KBM-7 (cell line): ENCODE results near the gene INTS3.
"Not testable (repeated sequence)": the region's sequence is repeated elsewhere in the genome, so short reads cannot be mapped to it uniquely, and the experiment has no call there.

Experiments
- DNase-seq: peaks from one replicate; pipeline ENCODE4 v3.0.0-alpha.2; 2015
- in situ Hi-C: fragments of 300-500 bp; cut with MboI; formaldehyde crosslinking; loops from 2 replicates; pipeline ENCODE4 v1.14.3; 2020; ENCODE audit warnings: low sequenced_read_pairs, low pct_unique_long_range_greater_than_20kb, mixed read lengths

INTS3 gene

GRCh38 chr1:153774780-153775457 is 47.1 kb downstream of the INTS3 start, which contains the start of gene SLC27A3:
Gene SLC27A3 (plus strand): TSS chr1:153775407. CDS start chr1:153775498, 91 bp downstream.
- no peak for DNase-seq
- in situ Hi-C loops, result loop anchor here (10.0 kb wide), 1 partner anchor 270 kb away; no protein-coding TSS in a partner anchor

DNA sequence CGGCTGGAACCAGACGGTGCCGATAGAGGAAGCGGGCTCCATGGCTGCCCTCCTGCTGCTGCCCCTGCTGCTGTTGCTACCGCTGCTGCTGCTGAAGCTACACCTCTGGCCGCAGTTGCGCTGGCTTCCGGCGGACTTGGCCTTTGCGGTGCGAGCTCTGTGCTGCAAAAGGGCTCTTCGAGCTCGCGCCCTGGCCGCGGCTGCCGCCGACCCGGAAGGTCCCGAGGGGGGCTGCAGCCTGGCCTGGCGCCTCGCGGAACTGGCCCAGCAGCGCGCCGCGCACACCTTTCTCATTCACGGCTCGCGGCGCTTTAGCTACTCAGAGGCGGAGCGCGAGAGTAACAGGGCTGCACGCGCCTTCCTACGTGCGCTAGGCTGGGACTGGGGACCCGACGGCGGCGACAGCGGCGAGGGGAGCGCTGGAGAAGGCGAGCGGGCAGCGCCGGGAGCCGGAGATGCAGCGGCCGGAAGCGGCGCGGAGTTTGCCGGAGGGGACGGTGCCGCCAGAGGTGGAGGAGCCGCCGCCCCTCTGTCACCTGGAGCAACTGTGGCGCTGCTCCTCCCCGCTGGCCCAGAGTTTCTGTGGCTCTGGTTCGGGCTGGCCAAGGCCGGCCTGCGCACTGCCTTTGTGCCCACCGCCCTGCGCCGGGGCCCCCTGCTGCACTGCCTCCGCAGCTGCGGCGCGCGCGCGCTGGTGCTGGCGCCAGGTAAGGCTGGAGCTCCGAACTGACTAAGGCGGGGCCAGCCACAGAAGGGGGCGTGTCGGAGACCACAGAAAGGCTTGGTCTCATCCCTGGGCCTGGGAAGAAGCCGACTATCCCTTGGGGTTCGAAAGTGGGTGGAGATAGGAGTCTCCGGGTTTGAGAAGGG is 47.8 kb downstream of the INTS3 start:
- in situ Hi-C loops, result loop anchor here (10.0 kb wide), 1 partner anchor 271 kb away; no protein-coding TSS in a partner anchor
- peak; percentile 65 for DNase-seq

DNA sequence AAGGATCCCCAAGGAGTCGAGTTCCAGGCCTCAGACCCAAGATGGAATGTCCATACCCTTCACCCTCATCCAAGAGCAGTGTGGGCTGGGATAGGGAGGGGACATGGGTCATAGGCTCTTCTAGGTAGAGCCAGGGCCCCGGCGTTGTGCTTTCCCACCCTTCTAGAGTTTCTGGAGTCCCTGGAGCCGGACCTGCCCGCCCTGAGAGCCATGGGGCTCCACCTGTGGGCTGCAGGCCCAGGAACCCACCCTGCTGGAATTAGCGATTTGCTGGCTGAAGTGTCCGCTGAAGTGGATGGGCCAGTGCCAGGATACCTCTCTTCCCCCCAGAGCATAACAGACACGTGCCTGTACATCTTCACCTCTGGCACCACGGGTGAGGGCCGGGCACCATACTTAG is 48.5 kb downstream of the INTS3 start:
- DNase-seq, result no peak
- in situ Hi-C loops, result loop anchor here (10.0 kb wide), 1 partner anchor 272 kb away; no protein-coding TSS in a partner anchor

DNA sequence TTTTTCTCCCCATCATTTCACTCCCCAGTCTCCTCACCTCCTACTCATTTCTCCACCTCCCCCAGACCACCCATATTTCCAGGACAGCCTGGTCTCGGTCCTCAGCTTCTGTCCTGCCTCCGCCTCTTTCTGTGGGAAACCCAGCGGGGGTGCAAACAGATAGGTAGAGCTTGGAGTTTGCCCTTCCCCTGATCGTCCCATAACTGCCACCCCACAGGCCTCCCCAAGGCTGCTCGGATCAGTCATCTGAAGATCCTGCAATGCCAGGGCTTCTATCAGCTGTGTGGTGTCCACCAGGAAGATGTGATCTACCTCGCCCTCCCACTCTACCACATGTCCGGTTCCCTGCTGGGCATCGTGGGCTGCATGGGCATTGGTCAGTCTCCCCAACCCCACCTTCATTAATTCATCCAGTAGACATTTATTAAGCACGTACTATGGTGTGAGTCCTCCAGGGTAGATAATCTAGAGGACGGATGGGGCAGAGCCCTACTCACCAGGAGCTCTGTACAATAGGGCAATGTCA is 49.1 kb downstream of the INTS3 start:
- in situ Hi-C loops, result loop anchor here (10.0 kb wide), 1 partner anchor 272 kb away; no protein-coding TSS in a partner anchor
- no peak for DNase-seq

GRCh38 chr1:153777648-153778047 is 49.8 kb downstream of the INTS3 start:
- in situ Hi-C loops, result loop anchor here (10.0 kb wide), 1 partner anchor 273 kb away; no protein-coding TSS in a partner anchor
- DNase-seq, result no peak

DNA sequence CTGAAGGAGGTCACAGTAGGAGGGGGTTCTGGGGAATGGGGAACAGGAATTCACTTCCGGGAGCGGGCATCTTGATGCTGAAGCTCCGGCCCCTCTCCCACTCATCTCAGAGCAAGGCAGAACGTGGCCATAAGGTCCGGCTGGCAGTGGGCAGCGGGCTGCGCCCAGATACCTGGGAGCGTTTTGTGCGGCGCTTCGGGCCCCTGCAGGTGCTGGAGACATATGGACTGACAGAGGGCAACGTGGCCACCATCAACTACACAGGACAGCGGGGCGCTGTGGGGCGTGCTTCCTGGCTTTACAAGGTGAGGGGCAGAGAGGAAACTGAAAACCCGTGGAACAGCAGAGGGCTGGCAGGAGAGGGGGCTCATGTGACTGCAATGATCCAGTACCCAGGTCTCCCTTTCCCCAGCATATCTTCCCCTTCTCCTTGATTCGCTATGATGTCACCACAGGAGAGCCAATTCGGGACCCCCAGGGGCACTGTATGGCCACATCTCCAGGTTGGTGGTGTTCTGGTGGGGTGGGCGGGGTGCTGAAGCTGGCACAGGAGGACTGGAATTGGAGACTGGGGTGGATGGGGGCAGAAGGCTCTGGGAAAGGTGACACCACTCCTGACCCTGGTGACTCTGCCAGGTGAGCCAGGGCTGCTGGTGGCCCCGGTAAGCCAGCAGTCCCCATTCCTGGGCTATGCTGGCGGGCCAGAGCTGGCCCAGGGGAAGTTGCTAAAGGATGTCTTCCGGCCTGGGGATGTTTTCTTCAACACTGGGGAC is 50.4 kb downstream of the INTS3 start:
- no peak for DNase-seq
- in situ Hi-C loops, result loop anchor here (10.0 kb wide), 1 partner anchor 273 kb away; no protein-coding TSS in a partner anchor

DNA sequence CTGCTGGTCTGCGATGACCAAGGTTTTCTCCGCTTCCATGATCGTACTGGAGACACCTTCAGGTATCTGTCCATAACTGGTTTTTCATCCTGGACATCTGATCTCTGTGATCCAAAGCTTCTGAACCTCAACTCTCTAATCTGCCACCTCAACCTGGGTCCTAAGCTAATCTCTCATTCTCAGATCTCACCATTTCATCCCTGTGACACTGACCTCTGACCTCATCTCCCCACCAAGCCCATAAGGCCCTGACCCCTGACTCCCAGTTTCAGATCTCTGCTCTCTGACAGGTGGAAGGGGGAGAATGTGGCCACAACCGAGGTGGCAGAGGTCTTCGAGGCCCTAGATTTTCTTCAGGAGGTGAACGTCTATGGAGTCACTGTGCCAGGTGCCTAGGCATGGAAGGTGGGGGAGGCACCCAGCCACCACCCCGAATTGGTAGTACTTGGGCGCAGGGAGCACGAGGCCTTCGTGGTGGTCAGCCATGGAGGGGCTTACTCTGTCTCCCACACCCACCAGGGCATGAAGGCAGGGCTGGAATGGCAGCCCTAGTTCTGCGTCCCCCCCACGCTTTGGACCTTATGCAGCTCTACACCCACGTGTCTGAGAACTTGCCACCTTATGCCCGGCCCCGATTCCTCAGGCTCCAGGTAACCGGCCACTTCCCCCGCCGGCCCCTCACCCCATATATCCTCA is 51.1 kb downstream of the INTS3 start:
- in situ Hi-C loops, result loop anchor here (10.0 kb wide), 1 partner anchor 274 kb away; no protein-coding TSS in a partner anchor
- DNase-seq, result no peak

DNA sequence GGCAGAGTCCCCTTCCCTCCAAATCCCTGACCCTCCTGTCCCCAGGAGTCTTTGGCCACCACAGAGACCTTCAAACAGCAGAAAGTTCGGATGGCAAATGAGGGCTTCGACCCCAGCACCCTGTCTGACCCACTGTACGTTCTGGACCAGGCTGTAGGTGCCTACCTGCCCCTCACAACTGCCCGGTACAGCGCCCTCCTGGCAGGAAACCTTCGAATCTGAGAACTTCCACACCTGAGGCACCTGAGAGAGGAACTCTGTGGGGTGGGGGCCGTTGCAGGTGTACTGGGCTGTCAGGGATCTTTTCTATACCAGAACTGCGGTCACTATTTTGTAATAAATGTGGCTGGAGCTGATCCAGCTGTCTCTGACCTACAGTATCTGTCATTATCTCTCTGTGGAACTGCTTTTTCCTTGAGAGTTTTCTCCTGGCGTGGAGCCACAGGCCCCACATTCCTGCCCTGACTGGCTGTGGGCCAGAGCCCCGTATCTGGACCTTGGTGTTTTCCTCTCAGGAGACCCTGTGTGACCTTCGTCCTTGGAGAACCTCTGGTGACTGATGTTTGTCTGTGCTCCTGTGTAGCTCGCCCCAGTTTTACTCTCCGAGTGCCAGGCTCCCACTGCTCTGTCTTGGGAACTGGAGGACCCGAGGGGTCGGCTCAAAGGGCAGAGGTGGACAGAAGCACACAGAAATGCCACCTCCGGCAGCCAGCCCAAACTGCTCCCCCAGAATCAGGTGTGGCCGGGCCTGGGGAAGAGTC is 52.1 kb downstream of the INTS3 start:
- DNase-seq, result no peak
- in situ Hi-C loops, result loop anchor here (10.0 kb wide), 1 partner anchor 275 kb away; no protein-coding TSS in a partner anchor

- no peak for DNase-seq
- in situ Hi-C loops, result no loop called here
Measured at GRCh38 chr1:153780551-153780950, 52.7 kb downstream of the INTS3 start.

DNA sequence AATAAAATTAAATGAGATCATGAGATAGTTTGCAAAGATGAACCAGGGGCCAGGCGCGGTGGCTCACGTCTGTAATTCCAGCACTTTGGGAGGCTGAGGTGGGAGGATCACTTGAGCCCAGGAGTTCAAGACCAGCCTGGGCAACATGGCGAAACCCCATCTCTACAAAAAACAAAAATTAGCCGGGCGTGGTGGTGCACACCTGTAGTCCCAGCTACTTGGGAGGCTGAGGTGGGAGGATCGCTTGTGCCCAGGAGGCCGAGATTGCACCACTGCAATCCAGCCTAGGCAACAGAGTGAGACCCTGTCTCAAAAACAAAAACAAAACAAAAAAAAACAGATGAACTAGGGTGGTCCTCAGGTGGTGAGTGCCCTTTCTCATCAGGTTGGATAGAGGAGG is 54.8 kb downstream of the INTS3 start:
- in situ Hi-C loops, result not testable (repeated sequence)

GRCh38 chr1:153783233-153784190 is 55.7 kb downstream of the INTS3 start:
- in situ Hi-C loops, result no loop called here
- peak; percentile 95 for DNase-seq

More for the DNA sequence above, 54.8 kb downstream of the INTS3 start:
- not testable (repeated sequence) for DNase-seq

GRCh38 chr1:153786038-153786790 is 58.4 kb downstream of the INTS3 start:
- DNase-seq, result no peak
- in situ Hi-C loops, result no loop called here

DNA sequence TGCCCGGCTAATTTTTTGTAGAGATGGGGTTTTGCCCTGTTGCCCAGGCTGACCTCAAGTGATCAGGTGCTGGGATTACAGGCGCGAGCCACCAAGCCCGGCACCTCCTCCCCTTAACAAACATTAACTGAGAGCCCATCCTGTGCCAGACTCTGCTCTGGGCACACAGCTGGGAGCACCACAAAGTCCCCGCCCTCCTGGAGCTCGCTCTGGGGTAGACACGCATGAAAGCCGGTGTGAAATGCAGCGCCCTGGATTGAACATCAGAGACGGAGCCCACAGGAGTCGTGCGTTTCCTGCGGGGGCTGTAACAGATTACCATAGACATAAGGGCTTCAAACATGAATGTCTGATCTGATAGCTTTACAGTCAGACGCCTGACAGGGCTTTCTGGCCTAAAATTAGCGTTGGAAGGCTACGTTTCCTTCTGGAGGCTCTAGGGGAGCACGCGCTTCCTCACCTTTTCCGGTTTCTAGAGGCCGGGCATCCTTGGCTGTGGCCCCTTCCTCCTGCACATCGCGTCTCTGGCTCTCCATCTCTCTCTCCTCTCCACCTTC is 61.7 kb downstream of the INTS3 start:
- in situ Hi-C loops, result no loop called here
- no peak for DNase-seq

- DNase-seq, result no peak
- in situ Hi-C loops, result no loop called here
Measured at GRCh38 chr1:153790313-153790965, 62.6 kb downstream of the INTS3 start.

GRCh38 chr1:153790966-153791647 is 63.3 kb downstream of the INTS3 start:
- DNase-seq, result peak; percentile 99
- in situ Hi-C loops, result no loop called here
